Vagina (tissue), 2 donors: ENCODE results near the gene NDOR1. TPM values are rescaled to one million over a fixed set of nuclear protein-coding genes. Genes with fewer than 3 reads are reported as not detected.

Experiments used
- DNase-seq, 2 donors: peaks; one replicate each; pipeline ENCODE4 v3.0.0-alpha.2; 2017; ENCODE audit errors: extremely low spot score in 2 of 2
- H3K27ac ChIP-seq: fragments of 200-600 bp; sonication (generic); one replicate; pipeline ENCODE4 v1.5.1; 2019
- H3K27me3 ChIP-seq: fragments of 200-600 bp; sonication (generic); one replicate; pipeline ENCODE4 v1.5.1; 2019
- H3K36me3 ChIP-seq, 2 donors: fragments of 200-600 bp; sonication (generic); one replicate each; pipeline ENCODE4 v1.5.1; 2017 to 2019
- H3K4me1 ChIP-seq: fragments of 200-600 bp; sonication (generic); one replicate; pipeline ENCODE4 v1.5.1; 2019
- H3K4me3 ChIP-seq, 2 donors: fragments of 200-600 bp; sonication (generic); 1 replicate in 1 of 2; 2 replicates in 1 of 2; pipeline ENCODE4 v1.5.1; 2016 to 2019
- H3K9me3 ChIP-seq: fragments of 200-600 bp; sonication (generic); one replicate; pipeline ENCODE4 v1.5.1; 2019
- CTCF ChIP-seq, 3 experiments: fragments of 450-650 bp in 2 of 3; fragments of 200-600 bp in 1 of 3; sonication (generic) in 1 of 3; IDR thresholded peaks; one replicate each; pipeline ENCODE4 v1.5.1; 2017 to 2019; ENCODE audit warnings: antibody characterized with exemption in 3 of 3, mild to moderate bottlenecking in 2 of 3, moderate library complexity in 2 of 3
- POLR2A ChIP-seq, 2 donors: fragments of 450-650 bp; IDR thresholded peaks; one replicate each; pipeline ENCODE4 v1.6.1; 2017; ENCODE audit warnings: antibody characterized with exemption in 2 of 2, mild to moderate bottlenecking in 2 of 2, moderate library complexity in 2 of 2
- POLR2AphosphoS5 ChIP-seq, 2 donors: sonication (generic); formaldehyde crosslinking; IDR thresholded peaks; one replicate each; pipeline ENCODE4 v1.9.0; 2017; ENCODE audit warnings: antibody characterized with exemption in 2 of 2, mild to moderate bottlenecking in 2 of 2, low read depth in 1 of 2; ENCODE audit not compliant: insufficient read depth in 1 of 2
- intact Hi-C: fragments of 100-400 bp; cut with DNase I; formaldehyde crosslinking; loops from one replicate; pipeline ENCODE4 v1.15.1; 2023
- total RNA-seq: library from RNA; depleted of rRNA; stranded (reverse); fragments of >200 nt; gene quantifications from one replicate; pipeline ENCODE4 v1.2.3, GENCODE V29; 2016

The NDOR1 gene
- total RNA-seq, 1 donor from 2014 or later, result 12.0 TPM

- H3K27me3 ChIP-seq, result no peaks in the 10 kb centered on the region
- peak overlapping the region; percentile 65 to 86 for H3K4me3 ChIP-seq
- DNase-seq, result peak; percentile 99
- intact Hi-C loops, result no loop called here
- H3K27ac ChIP-seq, result peak overlapping the region; percentile 77
- H3K36me3 ChIP-seq, result no peaks in the 10 kb centered on the region
- peak; percentile 78 to 99 for TF ChIP-seq POLR2AphosphoS5 (IDR thresholded peaks at IDR 0.05; ENCODE audit: insufficient read depth in 1 of 2, low read depth in 1 of 2)
- no peak for TF ChIP-seq CTCF (IDR thresholded peaks at IDR 0.05)
- H3K4me1 ChIP-seq, result peaks cover 44% of the 10 kb centered on the region
- H3K9me3 ChIP-seq, result no peaks in the 10 kb centered on the region
These were observed 17.8 kb downstream of the NDOR1 start for GRCh38 chr9:137223078-137223970.

- no peak for TF ChIP-seq CTCF (IDR thresholded peaks at IDR 0.05)
- TF ChIP-seq POLR2AphosphoS5 (IDR thresholded peaks at IDR 0.05; ENCODE audit: insufficient read depth in 1 of 2, low read depth in 1 of 2), result peak in 1 of 2 donors; percentile 37
- Histone ChIP-seq H3K9me3 (no peaks in the 10 kb centered on the region), H3K4me3 (peak within 1 kb of the TSS; percentile 65 to 86), H3K36me3 (no peaks in the 10 kb centered on the region), H3K27me3 (no peaks in the 10 kb centered on the region), H3K27ac (peak within 1 kb of the TSS; percentile 77), H3K4me1 (peaks cover 38% of the 10 kb centered on the region)
- no peak for DNase-seq
- intact Hi-C loops, result loop anchor here (5.0 kb wide), 2 partner anchors 33 to 132 kb away; no protein-coding TSS in a partner anchor
These were observed 19.6 kb downstream of the NDOR1 start, which contains the start of gene CYSRT1 for GRCh38 chr9:137224830-137225694. TSS of gene CYSRT1 (plus strand) at chr9:137225174. CDS start at chr9:137225622, 448 bp downstream.

- no peak for DNase-seq
- intact Hi-C loops, result loop anchor here (5.0 kb wide), 2 partner anchors 34 to 131 kb away; no protein-coding TSS in a partner anchor
- H3K27me3 ChIP-seq, result no peaks in the 10 kb centered on the region
- TF ChIP-seq POLR2A (IDR thresholded peaks at IDR 0.05), result no peak
- no peak for TF ChIP-seq CTCF (IDR thresholded peaks at IDR 0.05)
- no peak for TF ChIP-seq POLR2AphosphoS5 (IDR thresholded peaks at IDR 0.05; ENCODE audit: insufficient read depth in 1 of 2, low read depth in 1 of 2)
- peaks cover 38% of the 10 kb centered on the region for H3K4me1 ChIP-seq
- no peaks in the 10 kb centered on the region for H3K9me3 ChIP-seq
- no peaks in the 10 kb centered on the region for H3K36me3 ChIP-seq
- no peak overlapping the region for H3K27ac ChIP-seq
- peak overlapping the region in 1 of 2 donors; percentile 26 for H3K4me3 ChIP-seq
These were observed 20.3 kb downstream of the NDOR1 start for GRCh38 chr9:137225699-137226331.

GRCh38 chr9:137226338-137227053 is 21.0 kb downstream of the NDOR1 start:
- no peak for DNase-seq
- Histone ChIP-seq H3K27ac (no peak overlapping the region), H3K27me3 (no peaks in the 10 kb centered on the region), H3K9me3 (no peaks in the 10 kb centered on the region), H3K4me1 (peaks cover 32% of the 10 kb centered on the region), H3K36me3 (no peaks in the 10 kb centered on the region), H3K4me3 (peak overlapping the region in 1 of 2 donors; percentile 26)
- intact Hi-C loops, result loop anchor here (1.0 to 5.0 kb wide), 3 partner anchors 34 to 131 kb away; no protein-coding TSS in a partner anchor
- TF ChIP-seq POLR2A (IDR thresholded peaks at IDR 0.05) (no peak), CTCF (IDR thresholded peaks at IDR 0.05) (no peak), POLR2AphosphoS5 (IDR thresholded peaks at IDR 0.05; ENCODE audit: insufficient read depth in 1 of 2, low read depth in 1 of 2) (peak in 1 of 2 donors; percentile 13)
